H1 (cell line): ENCODE data around the gene RAD51B. TPM values are rescaled to one million over a fixed set of nuclear protein-coding genes. Genes with fewer than 3 reads are reported as not detected.

Experiments
- ASH2L ChIP-seq: fragments of 200-600, 300-600 bp; sonication (generic); IDR thresholded peaks from one replicate; pipeline ENCODE4 v1.7.1; 2017; ENCODE audit warnings: low read length
- EP300 ChIP-seq, 2 experiments: IDR thresholded peaks; 1 replicate in 1 of 2; 2 replicates in 1 of 2; pipeline ENCODE4 v1.6.1; 2011 to 2012; ENCODE audit warnings: low read depth in 2 of 2, low read length in 2 of 2, mild to moderate bottlenecking in 2 of 2, borderline replicate concordance in 1 of 2, inconsistent platforms in 1 of 2, moderate library complexity in 1 of 2
- JUND ChIP-seq: IDR thresholded peaks from 2 replicates; pipeline ENCODE4 v1.6.1; 2011; ENCODE audit warnings: mild to moderate bottlenecking, improper control_type of control experiment, low read length
- POLR2A ChIP-seq, 2 experiments: IDR thresholded peaks; 1 replicate in 1 of 2; 2 replicates in 1 of 2; pipeline ENCODE4 v1.6.1; 2011; ENCODE audit warnings: low read depth in 2 of 2, low read length in 2 of 2, mild to moderate bottlenecking in 2 of 2; ENCODE audit errors: control extremely low read depth in 1 of 2
- SUZ12 ChIP-seq: fragments of 200-600 bp; sonication (generic); IDR thresholded peaks from 2 replicates; pipeline ENCODE4 v1.6.1; 2012; ENCODE audit warnings: mild to moderate bottlenecking, inconsistent platforms, low read length, moderate library complexity, mixed read lengths
- ZNF274 ChIP-seq: IDR thresholded peaks from 2 replicates; pipeline ENCODE4 v1.7.0; 2012; ENCODE audit warnings: low read length, borderline replicate concordance; ENCODE audit errors: extremely low read depth
- polyA plus RNA-seq, 7 experiments: library from polyadenylated mRNA; depleted of rRNA in 3 of 7; stranded (reverse) in 5 of 7; unstranded in 2 of 7; fragments of >200 nt in 5 of 7; fragments of 200-250 nt in 2 of 7; gene quantifications; 1 replicate in 5 of 7; 2 replicates in 1 of 7; 4 replicates in 1 of 7; pipeline versions ENCODE4 v1.2.1 to v1.2.3, GENCODE V29; 2011 to 2013; ENCODE audit warnings: missing spikeins in 2 of 7, mixed read lengths in 2 of 7
- total RNA-seq: library from RNA; stranded (reverse); fragmentation: NEBNext Ultra II Directional; extraction: Animal tissue kit (Norgen Biotek cat#: 25700); gene quantifications from 2 replicates; pipeline ENCODE4 v1.2.1, GENCODE V29; 2021
- TF ChIP-seq, protein P1 (sequence below): IDR thresholded peaks from 2 replicates; pipeline ENCODE4 v1.6.1; 2012; ENCODE audit warnings: low read length, inconsistent platforms
- TF ChIP-seq, protein P2 (sequence below): IDR thresholded peaks from 2 replicates; pipeline ENCODE4 v1.6.1; 2011; ENCODE audit warnings: low read length, improper control_type of control experiment

The RAD51B gene
- total and polyA plus RNA-seq, 2 of the 8 experiments (the other 6 are each of a cell fraction or from before 2014, with no cell fraction given): 3.9 to 14.9 TPM

DNA sequence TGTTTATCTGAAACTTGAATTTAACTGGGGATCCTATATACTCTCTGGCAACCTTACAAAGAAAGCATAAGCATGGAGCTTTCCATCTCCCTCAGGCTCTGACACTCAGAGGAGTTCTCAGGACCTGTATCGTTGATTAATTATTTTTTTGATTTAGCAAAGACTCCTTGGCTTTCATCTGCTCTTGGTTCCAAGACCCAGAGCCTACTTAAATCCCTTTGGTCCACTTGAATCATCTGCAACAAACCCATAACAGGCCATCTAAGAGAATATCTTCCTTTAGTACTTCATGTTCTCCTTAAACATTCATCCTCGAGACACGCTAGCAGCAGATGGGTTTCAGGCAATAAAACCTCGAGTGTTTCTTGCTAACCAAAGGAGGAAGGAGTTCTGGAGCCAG, 887.9 kb downstream of the RAD51B start (continued):
- TF ChIP-seq, protein P1, sequence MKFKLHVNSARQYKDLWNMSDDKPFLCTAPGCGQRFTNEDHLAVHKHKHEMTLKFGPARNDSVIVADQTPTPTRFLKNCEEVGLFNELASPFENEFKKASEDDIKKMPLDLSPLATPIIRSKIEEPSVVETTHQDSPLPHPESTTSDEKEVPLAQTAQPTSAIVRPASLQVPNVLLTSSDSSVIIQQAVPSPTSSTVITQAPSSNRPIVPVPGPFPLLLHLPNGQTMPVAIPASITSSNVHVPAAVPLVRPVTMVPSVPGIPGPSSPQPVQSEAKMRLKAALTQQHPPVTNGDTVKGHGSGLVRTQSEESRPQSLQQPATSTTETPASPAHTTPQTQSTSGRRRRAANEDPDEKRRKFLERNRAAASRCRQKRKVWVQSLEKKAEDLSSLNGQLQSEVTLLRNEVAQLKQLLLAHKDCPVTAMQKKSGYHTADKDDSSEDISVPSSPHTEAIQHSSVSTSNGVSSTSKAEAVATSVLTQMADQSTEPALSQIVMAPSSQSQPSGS: no peak
- TF ChIP-seq SUZ12 (no peak), ASH2L (no peak), POLR2A (IDR thresholded peaks at IDR 0.05; ENCODE audit: control extremely low read depth in 1 of 2, low read depth in 2 of 2, low read length in 2 of 2) (no peak), ZNF274 (no peak), EP300 (IDR thresholded peaks at IDR 0.05; ENCODE audit: borderline replicate concordance in 1 of 2, low read depth in 2 of 2, low read length in 2 of 2) (no peak), JUND (no peak)
- TF ChIP-seq, protein P2, sequence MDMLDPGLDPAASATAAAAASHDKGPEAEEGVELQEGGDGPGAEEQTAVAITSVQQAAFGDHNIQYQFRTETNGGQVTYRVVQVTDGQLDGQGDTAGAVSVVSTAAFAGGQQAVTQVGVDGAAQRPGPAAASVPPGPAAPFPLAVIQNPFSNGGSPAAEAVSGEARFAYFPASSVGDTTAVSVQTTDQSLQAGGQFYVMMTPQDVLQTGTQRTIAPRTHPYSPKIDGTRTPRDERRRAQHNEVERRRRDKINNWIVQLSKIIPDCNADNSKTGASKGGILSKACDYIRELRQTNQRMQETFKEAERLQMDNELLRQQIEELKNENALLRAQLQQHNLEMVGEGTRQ: no peak
